Measurements from ENCODE around the gene ZNF324B.
"Not testable (repeated sequence)": the region's sequence is repeated elsewhere in the genome, so short reads cannot be mapped to it uniquely, and the experiment has no call there.

ZNF324B gene

DNA sequence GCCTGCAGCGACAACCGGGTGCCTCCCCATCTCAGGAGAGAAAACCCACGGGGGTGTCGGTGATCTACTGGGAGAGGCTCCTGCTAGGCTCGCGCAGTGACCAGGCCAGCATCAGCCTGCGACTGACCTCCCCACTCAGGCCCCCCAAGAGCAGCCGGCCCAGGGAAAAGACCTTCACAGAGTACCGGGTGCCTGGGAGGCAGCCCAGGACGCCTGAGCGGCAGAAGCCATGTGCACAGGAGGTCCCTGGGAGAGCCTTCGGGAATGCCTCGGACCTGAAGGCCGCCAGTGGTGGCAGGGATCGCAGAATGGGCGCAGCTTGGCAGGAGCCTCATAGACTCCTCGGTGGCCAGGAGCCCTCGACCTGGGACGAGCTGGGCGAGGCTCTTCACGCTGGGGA is 3.9 kb downstream of the ZNF324B start:
- no peak for DNase-seq (ENCODE audit: low read depth, low spot score)

- no peak for DNase-seq (ENCODE audit: low read depth, low spot score)
Measured at GRCh38 chr19:58456111-58456510, 4.7 kb downstream of the ZNF324B start.

DNA sequence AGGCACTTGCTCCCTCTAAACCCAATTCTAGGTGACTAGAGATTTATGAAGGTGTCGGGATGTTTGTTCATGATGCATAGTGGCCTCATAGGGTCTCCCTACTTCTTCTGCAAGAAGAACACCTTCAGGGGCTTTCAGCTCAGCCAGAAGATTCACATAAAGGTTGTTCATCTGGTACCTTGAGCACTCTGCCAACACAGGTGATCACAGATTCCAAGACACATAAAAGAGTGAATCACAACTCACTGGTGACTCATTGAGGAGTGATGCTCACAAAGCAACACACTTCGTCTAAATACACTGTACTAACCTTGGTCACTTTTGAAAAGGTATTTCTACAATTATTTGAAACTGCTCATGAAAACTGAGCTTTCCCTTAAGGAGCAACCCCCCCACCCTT is 8.6 kb downstream of the ZNF324B start:
- DNase-seq (ENCODE audit: low read depth, low spot score): no peak

DNA sequence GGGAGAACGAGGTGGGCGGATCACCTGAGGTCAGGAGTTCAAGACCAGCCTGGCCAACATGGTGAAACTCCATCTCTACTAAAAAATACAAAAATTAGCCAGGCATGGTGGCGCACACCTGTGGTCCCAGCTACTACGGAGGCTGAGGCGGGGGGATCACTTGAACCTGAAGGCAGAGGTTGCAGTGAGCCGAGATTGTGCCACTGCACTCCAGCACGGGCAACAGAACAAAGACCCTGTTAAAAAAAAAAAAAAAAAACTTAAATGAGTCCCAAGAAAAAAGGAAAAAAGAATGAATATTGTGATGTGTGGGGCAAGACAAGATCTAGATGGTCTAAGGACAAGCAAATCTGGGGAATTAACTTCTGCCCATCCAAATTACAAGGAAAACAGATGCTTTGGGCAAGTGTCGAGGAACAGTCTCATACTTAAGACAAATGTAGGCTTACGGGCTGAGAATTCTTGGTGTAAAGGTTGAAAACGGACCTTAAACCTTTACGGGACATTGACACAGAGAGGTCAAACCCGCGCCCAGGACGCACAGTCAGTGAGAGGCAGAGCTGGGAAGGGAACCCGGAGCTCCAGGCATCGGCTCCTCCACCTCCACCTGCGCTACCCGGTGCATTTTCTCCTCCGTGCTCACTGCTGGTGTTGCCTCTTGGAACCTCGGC is 14.8 kb downstream of the ZNF324B start:
- no peak for DNase-seq (ENCODE audit: low read depth, low spot score)

- DNase-seq (ENCODE audit: low read depth, low spot score): peak; percentile 97
Measured at GRCh38 chr19:58466760-58467589, 15.6 kb downstream of the ZNF324B start, which contains the start of gene ZNF324. Gene ZNF324, plus strand, starts transcription at chr19:58467080. Its CDS starts 2,106 bp downstream, at chr19:58469186.

DNA sequence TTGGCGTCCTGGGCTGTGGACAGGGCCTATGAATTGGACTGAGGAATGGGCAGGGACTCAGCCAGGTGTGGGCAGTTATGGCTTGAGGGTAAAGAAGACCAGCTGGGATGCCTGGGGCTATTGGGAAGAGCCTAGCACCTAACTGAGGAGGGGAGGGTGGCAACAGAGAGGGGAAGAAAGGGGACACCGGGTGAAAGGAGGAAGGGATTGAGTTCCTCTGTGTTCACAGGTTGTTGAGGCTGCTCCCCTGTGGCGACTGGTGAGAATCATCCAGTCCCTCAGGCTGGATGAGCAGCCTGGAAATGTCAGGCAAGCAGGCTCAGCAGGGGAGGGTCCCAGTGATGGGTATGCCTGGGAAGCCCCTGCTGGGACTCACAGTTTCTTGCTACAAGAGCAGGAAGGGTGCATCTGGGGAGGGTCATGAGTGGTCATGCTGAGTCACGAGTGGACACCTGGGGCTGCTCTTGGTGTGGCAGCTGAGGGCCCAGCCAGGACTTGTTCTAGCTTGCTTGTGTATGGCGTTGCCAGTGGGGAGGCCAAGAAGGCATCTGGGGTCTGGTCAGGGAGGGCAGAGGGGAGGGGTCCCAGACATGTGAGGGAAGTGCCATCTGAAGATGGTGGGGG is 16.9 kb downstream of the ZNF324B start:
- DNase-seq (ENCODE audit: low read depth, low spot score): no peak

- no peak for DNase-seq (ENCODE audit: low read depth, low spot score)
Measured at GRCh38 chr19:58469241-58470013, 18.0 kb downstream of the ZNF324B start.

GRCh38 chr19:58470837-58471543 is 19.6 kb downstream of the ZNF324B start:
- not testable (repeated sequence) for DNase-seq (ENCODE audit: low read depth, low spot score)

- no peak for DNase-seq (ENCODE audit: low read depth, low spot score)
Measured at GRCh38 chr19:58471736-58472135, 20.3 kb downstream of the ZNF324B start.

GRCh38 chr19:58473775-58474174 is 22.4 kb downstream of the ZNF324B start:
- no peak for DNase-seq (ENCODE audit: low read depth, low spot score)

- DNase-seq (ENCODE audit: low read depth, low spot score): no peak
Measured at GRCh38 chr19:58474291-58474996, 23.0 kb downstream of the ZNF324B start.

DNA sequence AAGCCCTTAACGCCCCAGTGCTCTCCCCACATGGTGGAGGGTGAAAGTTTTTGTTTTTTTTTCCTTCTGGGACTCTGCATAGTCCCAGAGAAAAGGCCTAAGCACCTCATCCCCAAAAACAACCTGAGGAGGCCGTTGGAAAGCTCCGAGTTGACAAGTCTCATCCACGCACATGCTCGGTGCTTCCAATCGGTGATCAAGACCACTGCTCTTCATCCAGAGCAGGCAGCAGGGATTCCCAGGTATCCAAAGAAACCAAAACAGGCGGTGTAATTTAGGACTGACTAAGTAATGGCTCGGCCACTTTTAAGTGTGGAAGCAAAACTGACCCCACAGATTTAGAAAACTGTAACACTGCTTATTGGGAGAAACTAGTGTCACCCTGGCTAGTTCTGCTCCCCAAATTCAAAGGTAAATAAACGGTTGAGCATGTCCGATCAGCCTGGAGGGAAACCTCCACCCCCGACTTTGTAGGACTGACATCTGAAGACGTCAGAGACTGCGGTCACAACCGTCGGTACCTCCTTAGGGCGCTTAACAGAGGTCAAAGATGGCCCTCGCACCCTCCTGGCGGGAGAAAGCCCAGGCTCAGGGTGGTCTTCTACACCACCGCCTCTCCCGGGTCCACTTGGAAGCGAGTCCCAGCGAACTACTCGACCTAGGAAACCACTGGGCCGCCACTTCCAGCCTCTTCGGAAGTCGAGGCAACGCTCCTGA is 23.7 kb downstream of the ZNF324B start:
- DNase-seq (ENCODE audit: low read depth, low spot score): no peak

DNA sequence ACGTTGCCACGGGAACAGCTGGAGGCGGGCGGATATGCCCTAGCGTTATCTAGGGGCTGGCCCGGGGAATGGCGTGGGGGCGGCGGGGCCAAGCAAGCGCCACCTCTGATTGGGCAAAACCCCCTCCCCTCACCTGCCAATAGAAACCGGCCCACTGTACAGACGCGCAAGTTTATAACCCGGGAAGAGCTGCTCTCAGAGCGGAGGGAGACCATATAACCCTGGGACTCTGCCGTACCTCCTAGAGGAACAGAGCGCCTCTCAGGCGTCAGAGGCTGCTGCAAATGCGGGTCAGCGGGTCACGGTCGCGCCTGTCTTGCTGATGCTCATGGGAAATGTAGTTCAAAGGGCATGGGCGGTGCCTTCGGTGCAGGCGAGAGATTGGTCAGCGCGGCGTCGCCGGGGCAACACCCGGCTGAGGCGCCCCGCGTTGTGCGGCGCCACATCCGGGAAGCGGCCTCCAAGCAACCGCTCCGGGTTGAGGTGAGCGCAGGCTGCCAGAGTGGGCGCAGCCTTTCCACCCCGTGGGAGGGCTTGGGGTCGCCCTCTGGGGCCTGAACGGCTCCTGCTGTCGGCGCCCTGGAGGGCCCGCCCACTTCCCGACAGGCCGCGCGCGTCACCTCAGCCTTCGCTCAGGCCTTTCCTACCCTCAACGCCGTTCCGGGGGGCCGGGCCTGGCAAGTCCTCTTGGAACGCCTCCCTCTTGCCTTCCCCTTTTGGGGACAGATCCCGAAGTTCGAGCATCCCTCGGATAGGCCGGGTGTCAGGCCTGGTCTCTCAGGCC is 24.5 kb downstream of the ZNF324B start, which contains the start of gene ZNF446:
ZNF446 (plus strand) TSS at position 639 of the 784 bp plus-strand sequence. CDS start 867 bp downstream, outside the sequence.
- peak; percentile 92 for DNase-seq (ENCODE audit: low read depth, low spot score)

DNA sequence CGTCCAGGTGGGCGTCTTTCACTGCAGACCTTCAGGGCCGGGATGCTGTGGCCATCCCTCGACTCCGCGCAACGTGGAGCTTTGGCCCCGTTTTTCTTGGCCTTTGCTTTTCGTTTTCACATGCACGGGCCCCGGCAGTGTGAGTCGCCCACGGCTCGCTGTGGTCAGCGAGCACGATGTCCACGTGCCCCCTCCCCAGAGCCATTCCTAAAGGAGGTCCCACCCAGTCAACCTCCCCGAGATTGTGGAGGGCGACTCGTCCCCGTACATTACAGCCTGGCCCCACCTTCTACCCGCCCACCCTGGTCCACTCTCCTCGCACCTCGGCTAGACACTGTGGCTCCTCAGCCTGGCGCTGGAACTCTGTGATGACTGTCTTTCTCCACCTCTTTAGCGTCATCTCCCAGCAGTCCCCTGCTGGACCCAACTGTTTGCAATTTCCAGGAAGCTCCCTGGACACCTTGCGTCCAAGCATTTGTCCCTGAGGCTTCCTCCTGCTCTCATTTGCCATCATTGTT is 25.1 kb downstream of the ZNF324B start:
- no peak for DNase-seq (ENCODE audit: low read depth, low spot score)

GRCh38 chr19:58477130-58477529 is 25.7 kb downstream of the ZNF324B start:
- DNase-seq (ENCODE audit: low read depth, low spot score): no peak

DNA sequence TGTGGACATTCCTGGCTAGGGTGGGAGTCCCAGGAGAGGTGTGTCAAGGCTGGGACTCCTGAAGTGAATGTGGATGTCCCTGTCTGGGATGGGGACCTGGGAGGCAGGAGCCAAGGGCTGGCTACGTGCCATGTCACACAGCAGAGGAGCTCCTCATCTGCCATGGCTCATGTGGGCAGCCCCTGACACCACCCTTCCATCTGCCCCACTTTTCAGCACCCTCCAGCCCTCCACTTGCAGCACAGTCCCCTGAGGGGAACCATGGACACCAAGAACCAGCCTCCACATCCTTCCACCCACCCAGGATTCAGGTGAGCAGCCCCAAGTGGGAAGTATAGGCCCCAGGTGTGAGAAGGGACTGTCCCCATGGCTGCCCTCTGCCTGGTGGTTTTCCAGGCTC is 26.4 kb downstream of the ZNF324B start:
- DNase-seq (ENCODE audit: low read depth, low spot score): no peak

DNA sequence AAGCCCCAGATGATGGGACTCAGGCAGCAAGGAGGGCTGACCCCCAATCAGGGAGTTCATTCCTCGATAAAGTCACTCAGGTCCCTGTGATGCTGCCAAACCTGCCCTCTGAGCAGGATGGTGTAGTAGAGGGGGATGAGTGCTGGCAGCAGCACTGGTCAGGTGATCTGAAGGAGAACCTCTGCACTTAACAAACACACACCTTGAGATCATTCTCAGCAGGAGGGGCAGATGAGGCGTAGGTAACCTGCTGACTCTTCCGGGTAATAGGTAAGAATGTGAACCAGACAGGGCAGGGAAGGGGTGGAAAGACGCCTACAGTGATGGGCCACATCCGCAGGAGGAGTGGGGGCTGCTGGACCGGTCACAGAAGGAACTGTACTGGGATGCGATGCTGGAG is 27.9 kb downstream of the ZNF324B start:
- DNase-seq (ENCODE audit: low read depth, low spot score): no peak

DNA sequence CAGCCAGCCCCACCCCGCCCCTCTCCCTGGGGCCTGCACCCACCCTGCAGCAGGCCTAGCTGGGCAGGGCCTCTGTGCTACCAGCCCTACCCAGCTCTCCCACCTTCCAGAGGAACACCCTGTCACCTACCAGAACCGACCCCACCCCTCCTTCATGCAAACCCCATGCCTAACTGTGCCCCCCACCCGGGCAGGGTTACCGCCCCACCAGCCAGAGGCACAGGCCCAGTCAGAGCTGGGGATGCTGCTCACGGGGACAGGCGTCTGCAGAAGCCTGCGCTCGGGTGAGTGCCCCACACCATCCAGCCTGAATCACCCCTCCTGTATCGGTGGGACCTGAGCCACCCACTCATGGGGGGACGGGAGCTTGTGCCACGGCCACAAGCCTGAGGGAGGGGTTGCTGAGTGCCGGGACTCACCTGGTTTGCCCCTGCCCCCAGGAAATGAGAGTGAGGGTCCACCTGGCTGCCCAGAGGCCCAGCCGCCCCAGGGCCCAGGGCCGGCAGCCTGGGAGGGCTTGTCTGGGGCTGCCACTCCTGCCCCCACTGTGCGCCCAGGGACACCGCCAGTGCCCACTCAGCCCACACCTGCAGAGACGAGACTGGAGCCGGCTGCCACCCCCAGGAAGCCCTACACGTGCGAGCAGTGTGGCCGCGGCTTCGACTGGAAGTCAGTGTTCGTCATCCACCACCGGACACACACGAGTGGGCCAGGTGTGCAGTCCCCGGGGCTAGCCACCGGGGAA is 28.5 kb downstream of the ZNF324B start:
- DNase-seq (ENCODE audit: low read depth, low spot score): no peak

Data from activated CD4-positive, CD25-positive, alpha-beta regulatory T cell treated with anti-CD3 and anti-CD28 coated beads, Interleukin-2, amount 50 U/mL, for 16 hours (primary cell).